A549 treated with CpdA at 1 μM for 4 hours (cell line): ENCODE measurements around the gene PLEKHA7. TPM values are rescaled to one million over a fixed set of nuclear protein-coding genes. Genes with fewer than 3 reads are reported as not detected.

Source experiments
- total RNA-seq: library from RNA; stranded (reverse); fragments of 200-300 nt; extraction: Qiagen RNA extraction; gene quantifications from 5 replicates; pipeline ENCODE4 v1.2.3, GENCODE V29; 2022; ENCODE audit warnings: low read depth

The PLEKHA7 gene
- 14.1 to 19.2 TPM (median 17.2 TPM) in 5 replicates for total RNA-seq

GRCh38 chr11:17014321-17014832 lies at the start of gene PLEKHA7:
TSS of gene PLEKHA7 (minus strand) at chr11:17014414. CDS start at chr11:17014401, 13 bp downstream.

GRCh38 chr11:16738193-16738946 lies 275.8 kb downstream of the PLEKHA7 start, which contains the start of gene C11orf58:
TSS of gene C11orf58 (plus strand) at chr11:16738647. CDS start at chr11:16738779, 132 bp downstream.

Other genes starting within 250 kb of the PLEKHA7 start
- gene RPS13, start 63.3 kb upstream of the PLEKHA7 start, total RNA-seq = 1,543 to 1,864 TPM (median 1,613 TPM) in 5 replicates
- 10.9 to 17.0 TPM (median 14.5 TPM) in 5 replicates for gene PIK3C2A, start 193.6 kb upstream of the PLEKHA7 start, total RNA-seq